ENCODE results near the gene ZNF549. TPM values are rescaled to one million over a fixed set of nuclear protein-coding genes. Genes with fewer than 3 reads are reported as not detected.
"Not testable (repeated sequence)": the region's sequence is repeated elsewhere in the genome, so short reads cannot be mapped to it uniquely, and the experiment has no call there.

Gene ZNF549
- 4.0 and 4.9 TPM in 2 replicates for total RNA-seq

DNA sequence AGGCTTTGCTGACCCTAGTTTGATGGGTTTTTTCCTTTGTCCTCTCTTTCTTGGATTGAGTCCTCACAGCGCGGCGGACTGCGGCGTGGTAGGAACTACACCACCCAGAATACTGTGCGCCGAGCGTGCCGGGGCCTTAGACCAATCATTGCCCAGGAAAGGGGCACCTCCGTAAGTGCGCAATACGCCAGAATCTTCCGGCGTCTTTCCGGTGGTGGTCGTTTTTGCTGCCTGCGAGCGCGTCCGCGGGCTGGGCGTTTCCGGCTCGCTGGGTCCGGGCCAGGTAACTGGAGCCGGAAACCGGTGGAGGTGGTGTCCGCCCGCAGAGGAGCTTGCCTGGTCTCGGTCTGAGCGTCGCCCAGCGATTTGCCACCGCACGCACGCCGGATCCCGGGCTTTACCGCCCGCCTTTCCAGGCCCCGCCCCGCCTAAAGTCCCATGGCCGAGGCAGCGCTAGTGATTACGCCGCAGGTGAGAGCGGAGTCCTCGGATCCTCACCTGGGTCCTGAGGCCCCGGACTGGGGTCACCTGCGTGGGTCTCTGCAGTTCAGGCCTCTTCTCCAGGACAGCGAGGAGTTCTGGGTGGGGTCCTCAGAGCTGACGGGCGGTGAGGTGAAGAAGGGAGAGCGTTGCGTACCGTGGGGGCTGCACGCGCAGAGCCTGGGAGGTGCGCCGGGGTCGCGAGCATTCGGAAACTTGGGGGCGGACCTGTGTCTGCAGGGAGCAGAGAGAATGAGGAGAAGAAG is at the start of gene ZNF549:
Gene ZNF549 (plus strand): TSS at position 221 of the 746 bp plus-strand sequence. CDS start 218 bp downstream, at position 439.
- H3K27ac Mint-ChIP-seq = peak within 1 kb of the TSS; percentile 57
- intact Hi-C loops (cut with micrococcal nuclease) = loop anchor here (1.0 kb wide), 5 partner anchors 28 to 138 kb away; partner anchors contain the start of genes ZNF419, ZNF548, ZNF550 and ZNF773
- H3K4me1 Mint-ChIP-seq = peaks cover 14% of the 10 kb centered on the region
- peaks cover 30% of the 10 kb centered on the region for H3K36me3 Mint-ChIP-seq (ENCODE audit: low read depth)
- peak within 1 kb of the TSS; percentile 99 for H3K4me3 Mint-ChIP-seq
- H3K9me3 Mint-ChIP-seq = peaks cover 33% of the 10 kb centered on the region
- DNase-seq = peak; percentile 96
- no peaks in the 10 kb centered on the region for H3K27me3 Mint-ChIP-seq

DNA sequence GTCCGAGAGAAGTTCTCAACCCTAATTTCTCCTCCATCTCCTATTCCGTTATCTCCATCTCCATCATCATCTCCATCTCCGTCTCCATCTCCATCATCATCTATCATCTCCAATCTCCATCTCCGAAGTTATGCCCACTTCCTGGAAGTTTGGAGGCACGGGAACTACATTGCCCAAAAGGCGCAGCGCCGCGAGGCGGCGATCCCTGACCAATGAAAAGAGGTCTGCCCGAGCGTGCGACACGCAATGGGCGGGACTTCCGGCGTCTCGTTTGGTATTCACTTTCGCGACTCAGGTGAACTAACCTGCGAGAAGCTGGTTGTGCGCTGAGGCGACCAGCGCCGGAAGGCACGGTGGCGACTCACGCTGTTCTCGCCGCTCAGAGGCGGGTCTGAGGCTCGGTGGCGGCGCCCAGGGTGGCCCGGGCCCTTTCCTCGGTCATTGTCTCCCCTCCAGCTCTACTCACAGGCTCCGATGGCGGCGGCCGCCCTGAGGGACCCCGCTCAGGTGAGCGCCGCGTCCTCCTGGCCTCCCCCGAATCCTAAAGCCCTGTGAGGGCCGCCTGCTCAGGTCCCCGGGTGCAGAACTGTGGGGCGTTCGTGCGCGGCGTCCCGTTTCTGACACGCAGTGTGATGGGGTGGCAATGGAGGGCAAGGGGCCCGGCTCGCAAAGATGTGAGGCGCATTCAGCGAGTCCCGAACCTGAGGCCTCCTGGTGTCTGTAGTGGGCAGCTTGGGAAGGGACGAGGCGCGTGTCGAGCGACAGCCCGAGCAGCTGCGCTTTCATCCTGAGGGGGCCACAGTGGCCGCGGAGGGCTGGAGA is 39.5 kb upstream of the ZNF549 start, which contains the start of gene ZNF419:
Gene ZNF419 (plus strand): TSS at position 274 of the 822 bp plus-strand sequence. CDS start 201 bp downstream, at position 475.
- intact Hi-C loops (cut with micrococcal nuclease) = loop anchor here (1.0 to 5.0 kb wide), 3 partner anchors 40 to 100 kb away; partner anchors contain the start of genes ZNF17, ZNF548 and ZNF549
- Mint-ChIP-seq H3K9me3 (peaks cover 37% of the 10 kb centered on the region), H3K36me3 (ENCODE audit: low read depth) (peaks cover 43% of the 10 kb centered on the region), H3K4me3 (peak within 1 kb of the TSS; percentile 72), H3K4me1 (peaks cover 11% of the 10 kb centered on the region), H3K27ac (peak within 1 kb of the TSS; percentile 67)
- peak; percentile 98 for DNase-seq
- not testable (repeated sequence) for H3K27me3 Mint-ChIP-seq

DNA sequence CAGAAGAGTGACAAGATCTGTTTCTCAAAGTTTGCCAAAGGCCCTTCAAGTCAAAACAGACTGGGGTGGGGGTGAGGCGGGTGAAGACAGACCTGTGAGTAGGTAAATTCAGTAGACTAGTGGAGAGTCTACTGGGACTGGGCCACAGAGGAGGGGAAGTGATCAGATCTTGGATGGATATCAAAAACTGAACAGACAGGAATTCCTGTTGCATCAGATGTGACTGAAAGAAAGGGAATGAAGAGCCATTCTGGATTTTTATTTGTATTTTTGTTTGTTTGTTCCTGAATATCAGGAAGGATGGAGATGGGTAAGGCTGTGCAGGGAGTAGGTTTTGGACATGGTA is 38.9 kb upstream of the ZNF549 start:
- H3K27me3 Mint-ChIP-seq, DNase-seq: not testable (repeated sequence)
- peaks cover 11% of the 10 kb centered on the region for H3K4me1 Mint-ChIP-seq
- peak overlapping the region; percentile 25 for H3K27ac Mint-ChIP-seq
- H3K36me3 Mint-ChIP-seq (ENCODE audit: low read depth) = peaks cover 49% of the 10 kb centered on the region
- H3K9me3 Mint-ChIP-seq = peaks cover 42% of the 10 kb centered on the region
- intact Hi-C loops (cut with micrococcal nuclease) = loop anchor here (5.0 kb wide), 2 partner anchors 76 to 101 kb away; partner anchors contain the start of genes ZNF17 and ZNF548
- H3K4me3 Mint-ChIP-seq = peak overlapping the region; percentile 72

DNA sequence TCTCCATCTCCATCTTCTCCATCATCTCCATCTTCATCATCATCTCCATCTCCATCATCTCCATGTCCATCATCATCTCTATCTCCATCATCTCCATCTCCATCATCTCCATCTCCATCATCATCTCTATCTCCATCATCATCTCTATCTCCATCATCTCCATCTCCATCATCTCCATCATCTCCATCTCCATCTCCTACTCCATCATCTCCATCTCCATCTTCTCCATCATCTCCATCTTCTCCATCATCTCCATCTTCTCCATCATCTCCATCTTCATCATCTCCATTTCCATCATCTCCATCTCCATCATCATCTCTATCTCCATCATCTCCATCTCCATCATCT is 27.9 kb upstream of the ZNF549 start:
- intact Hi-C loops (cut with micrococcal nuclease) = loop anchor here (1.0 to 10.0 kb wide), 7 partner anchors 22 to 417 kb away; partner anchors contain the start of genes ZNF17, ZNF211, ZNF416 and ZNF417
- peaks cover 43% of the 10 kb centered on the region for H3K9me3 Mint-ChIP-seq

GRCh38 chr19:57499680-57500395 is 27.3 kb upstream of the ZNF549 start, which contains the start of gene ZNF773:
ZNF773 (plus strand) TSS chr19:57499938; CDS start chr19:57500081, 143 bp downstream.
- Mint-ChIP-seq H3K27ac (peak within 1 kb of the TSS; percentile 78), H3K36me3 (ENCODE audit: low read depth) (peaks cover 55% of the 10 kb centered on the region), H3K4me3 (peak within 1 kb of the TSS; percentile 67), H3K9me3 (peaks cover 39% of the 10 kb centered on the region), H3K4me1 (peaks cover 15% of the 10 kb centered on the region)
- peak; percentile 98 for DNase-seq
- H3K27me3 Mint-ChIP-seq = not testable (repeated sequence)
- intact Hi-C loops (cut with micrococcal nuclease) = loop anchor here (1.0 to 10.0 kb wide), 7 partner anchors 23 to 416 kb away; partner anchors contain the start of genes ZNF17, ZNF211, ZNF416 and ZNF417

More for the DNA sequence above, 27.9 kb upstream of the ZNF549 start:
- Mint-ChIP-seq H3K4me3 (peak overlapping the region; percentile 67), H3K4me1 (peaks cover 15% of the 10 kb centered on the region), H3K27ac (peak overlapping the region; percentile 78), H3K36me3 (ENCODE audit: low read depth) (peaks cover 55% of the 10 kb centered on the region)
- not testable (repeated sequence) for H3K27me3 Mint-ChIP-seq, DNase-seq

GRCh38 chr19:57500400-57500799 is 26.8 kb upstream of the ZNF549 start:
- DNase-seq; H3K27me3 Mint-ChIP-seq; intact Hi-C loops (cut with micrococcal nuclease): not testable (repeated sequence)
- Mint-ChIP-seq H3K9me3 (peaks cover 38% of the 10 kb centered on the region), H3K36me3 (ENCODE audit: low read depth) (peaks cover 57% of the 10 kb centered on the region), H3K4me1 (peaks cover 15% of the 10 kb centered on the region), H3K27ac (peak overlapping the region; percentile 59), H3K4me3 (peak overlapping the region; percentile 67)

DNA sequence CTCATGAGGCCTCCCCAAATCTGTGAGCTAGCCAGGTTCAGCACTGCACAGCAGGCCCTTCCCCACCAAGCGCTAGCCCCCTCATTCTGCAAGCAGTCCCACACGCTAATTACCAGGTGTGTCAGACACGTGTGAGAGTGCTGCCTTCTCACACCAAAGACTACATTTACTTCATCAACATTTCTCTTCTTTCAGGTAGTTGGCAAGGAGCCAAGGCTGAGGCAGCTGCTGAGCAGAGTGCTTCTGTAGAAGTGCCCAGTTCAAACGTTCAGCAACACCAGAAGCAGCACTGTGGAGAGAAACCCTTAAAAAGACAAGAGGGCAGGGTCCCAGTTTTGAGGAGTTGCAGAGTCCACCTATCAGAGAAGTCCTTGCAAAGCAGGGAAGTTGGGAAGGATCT is 21.0 kb upstream of the ZNF549 start:
- H3K27me3 Mint-ChIP-seq = no peaks in the 10 kb centered on the region
- H3K27ac Mint-ChIP-seq = no peak overlapping the region
- peaks cover 75% of the 10 kb centered on the region for H3K36me3 Mint-ChIP-seq (ENCODE audit: low read depth)
- DNase-seq = no peak
- no peak overlapping the region for H3K4me3 Mint-ChIP-seq
- intact Hi-C loops (cut with micrococcal nuclease) = no loop called here
- peaks cover 2% of the 10 kb centered on the region for H3K4me1 Mint-ChIP-seq
- H3K9me3 Mint-ChIP-seq = peaks cover 40% of the 10 kb centered on the region

DNA sequence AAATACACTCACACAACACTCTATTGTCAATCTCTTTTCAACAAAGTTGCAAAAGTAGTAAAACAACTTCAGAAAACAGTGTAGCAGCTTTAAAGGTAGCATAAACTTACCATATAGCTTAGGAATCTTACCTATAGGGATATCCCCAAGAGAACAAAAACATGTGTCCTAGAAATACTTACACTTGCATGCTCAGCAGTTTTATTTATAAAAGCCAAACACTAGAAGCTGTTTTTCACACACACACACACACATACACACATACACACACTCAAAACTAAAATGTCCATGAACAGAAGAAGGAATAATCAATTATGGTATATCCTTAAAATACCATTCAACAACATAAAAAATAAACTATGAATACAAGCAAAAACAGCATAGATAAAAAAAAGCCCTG is 15.7 kb upstream of the ZNF549 start:
- no peak overlapping the region for H3K27ac Mint-ChIP-seq
- H3K36me3 Mint-ChIP-seq (ENCODE audit: low read depth) = peaks cover 54% of the 10 kb centered on the region
- H3K4me3 Mint-ChIP-seq = no peak overlapping the region
- H3K9me3 Mint-ChIP-seq = peaks cover 38% of the 10 kb centered on the region
- H3K27me3 Mint-ChIP-seq = no peaks in the 10 kb centered on the region
- DNase-seq = no peak
- intact Hi-C loops (cut with micrococcal nuclease) = no loop called here
- H3K4me1 Mint-ChIP-seq = no peaks in the 10 kb centered on the region

DNA sequence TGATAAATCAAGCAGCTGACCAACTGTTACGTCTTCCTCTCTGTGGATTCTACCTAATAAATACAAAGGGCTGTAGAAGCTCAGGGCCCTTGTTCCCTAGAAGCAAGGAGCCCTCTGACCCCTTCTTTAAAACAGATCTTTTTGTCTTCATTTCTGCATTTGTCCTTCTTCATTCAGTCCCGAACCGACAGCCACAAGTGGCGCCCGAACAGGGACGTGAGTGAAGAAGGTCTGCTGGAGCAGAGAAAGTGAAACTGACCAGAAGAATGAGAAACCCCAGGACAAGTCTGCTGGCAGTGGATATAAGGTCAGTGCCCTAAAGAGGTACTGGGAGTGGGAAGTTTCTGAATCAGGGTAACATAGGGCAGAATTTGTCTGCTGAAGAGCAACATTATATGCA is 14.3 kb upstream of the ZNF549 start:
- Mint-ChIP-seq H3K36me3 (ENCODE audit: low read depth) (peaks cover 48% of the 10 kb centered on the region), H3K27ac (no peak overlapping the region), H3K4me3 (no peak overlapping the region), H3K27me3 (no peaks in the 10 kb centered on the region), H3K9me3 (peaks cover 42% of the 10 kb centered on the region), H3K4me1 (no peaks in the 10 kb centered on the region)
- peak; percentile 64 for DNase-seq
- intact Hi-C loops (cut with micrococcal nuclease) = no loop called here

DNA sequence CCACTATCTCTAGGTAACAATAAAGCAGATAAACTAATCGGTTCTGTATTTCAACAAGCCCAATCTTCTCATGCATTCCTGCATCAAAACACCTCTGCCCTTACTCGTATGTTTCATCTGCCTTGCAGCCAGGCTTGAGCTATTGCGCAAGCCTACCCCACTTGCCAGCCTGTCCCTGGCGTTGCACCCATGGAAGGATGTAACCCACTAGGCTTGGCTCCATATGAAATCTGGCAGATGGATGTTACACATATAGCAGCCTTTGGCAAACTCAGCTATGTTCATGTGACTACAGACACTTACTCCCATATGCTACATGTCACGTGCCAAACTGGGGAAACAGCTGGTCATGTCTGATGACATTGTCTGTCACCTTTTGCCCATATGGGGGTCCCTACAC is 11.9 kb upstream of the ZNF549 start:
- no peaks in the 10 kb centered on the region for H3K27me3 Mint-ChIP-seq
- H3K4me3 Mint-ChIP-seq = no peak overlapping the region
- intact Hi-C loops (cut with micrococcal nuclease) = no loop called here

GRCh38 chr19:57518021-57518420 is 9.1 kb upstream of the ZNF549 start:
- peaks cover 49% of the 10 kb centered on the region for H3K9me3 Mint-ChIP-seq
- H3K27me3 Mint-ChIP-seq; DNase-seq; intact Hi-C loops (cut with micrococcal nuclease); H3K27ac Mint-ChIP-seq; H3K4me1 Mint-ChIP-seq; H3K4me3 Mint-ChIP-seq: not testable (repeated sequence)
- peaks cover 31% of the 10 kb centered on the region for H3K36me3 Mint-ChIP-seq (ENCODE audit: low read depth)

More for the DNA sequence above, 11.9 kb upstream of the ZNF549 start:
- Mint-ChIP-seq H3K9me3 (peaks cover 42% of the 10 kb centered on the region), H3K27ac (no peak overlapping the region), H3K36me3 (ENCODE audit: low read depth) (peaks cover 38% of the 10 kb centered on the region), H3K4me1 (no peaks in the 10 kb centered on the region)
- DNase-seq = no peak

GRCh38 chr19:57537953-57538547 is 10.9 kb downstream of the ZNF549 start:
- no peak overlapping the region for H3K4me3 Mint-ChIP-seq
- DNase-seq = no peak
- no peak overlapping the region for H3K27ac Mint-ChIP-seq
- H3K9me3 Mint-ChIP-seq = peaks cover 56% of the 10 kb centered on the region
- no peaks in the 10 kb centered on the region for H3K27me3 Mint-ChIP-seq
- peaks cover 97% of the 10 kb centered on the region for H3K36me3 Mint-ChIP-seq (ENCODE audit: low read depth)
- intact Hi-C loops (cut with micrococcal nuclease) = no loop called here
- no peaks in the 10 kb centered on the region for H3K4me1 Mint-ChIP-seq

- H3K4me1 Mint-ChIP-seq = no peaks in the 10 kb centered on the region
- H3K27ac Mint-ChIP-seq = no peak overlapping the region
- no peak overlapping the region for H3K4me3 Mint-ChIP-seq
- no peaks in the 10 kb centered on the region for H3K27me3 Mint-ChIP-seq
- H3K36me3 Mint-ChIP-seq (ENCODE audit: low read depth) = peaks cover 96% of the 10 kb centered on the region
- DNase-seq = no peak
- H3K9me3 Mint-ChIP-seq = peaks cover 46% of the 10 kb centered on the region
- intact Hi-C loops (cut with micrococcal nuclease) = no loop called here
Observed at GRCh38 chr19:57546513-57546912, 19.4 kb downstream of the ZNF549 start.

All from activated CD4-positive, alpha-beta T cell treated with anti-CD3 and anti-CD28 coated beads, Interleukin-2, amount 10 ng/mL, durations not matched to agents 24 days and 14 days (primary cell).